ENCODE data around the gene REG3A. TPM values are rescaled to one million over a fixed set of nuclear protein-coding genes. Genes with fewer than 3 reads are reported as not detected.

The REG3A gene
- total and polyA plus RNA-seq, 10 of the 15 experiments (the other 5 are each of a cell fraction or from before 2014, with no cell fraction given), result 0.62 TPM; not detected in 9

- ChIA-PET RAD21 (ENCODE audit: unreplicated experiment) (no interaction called here), POLR2A (no interaction called here), SMC1A (ENCODE audit: uncharacterized antibody, unreplicated experiment) (interaction anchor here (0.7 kb wide), 1 partner anchor 228 kb away, joined by 4 read pairs; no protein-coding TSS in a partner anchor), CTCF (no interaction called here)
- ATAC-seq, result no peak
- FAIRE-seq, result no peak
- Histone ChIP-seq H2AFZ (ENCODE audit: control insufficient read depth, low read depth, low read length) (no peak overlapping the region), H3K79me2 (ENCODE audit: control insufficient read depth, insufficient read depth, low read length) (no peaks in the 10 kb centered on the region), H3K27me3 (replicated peaks in 1 of 2; ENCODE audit: control insufficient read depth in 2 of 2, insufficient read depth in 2 of 2, low read length in 1 of 2) (no peaks in the 10 kb centered on the region), H3K4me2 (ENCODE audit: control insufficient read depth, insufficient read depth) (no peak overlapping the region), H3K9ac (ENCODE audit: control insufficient read depth, insufficient read depth, low read length) (no peak overlapping the region), H3K27ac (ENCODE audit: control insufficient read depth, insufficient read depth) (no peak overlapping the region), H3K4me3 (no peak overlapping the region), H3K36me3 (ENCODE audit: control insufficient read depth in 2 of 2, insufficient read depth in 2 of 2, low read length in 1 of 2) (no peaks in the 10 kb centered on the region), H4K20me1 (ENCODE audit: control insufficient read depth, insufficient read depth) (no peaks in the 10 kb centered on the region), H3K4me1 (ENCODE audit: control insufficient read depth, insufficient read depth, low read length) (no peaks in the 10 kb centered on the region), H3K9me3 (replicated peaks; ENCODE audit: control insufficient read depth, insufficient read depth, low read length) (no peaks in the 10 kb centered on the region)
- 3% methylated on average over 2 of the region's 2 CpGs for WGBS (ENCODE audit: insufficient coverage, insufficient replicate concordance, low lambda C conversion rate, missing lambda C conversion rate)
- no TSS peak for BruUV-seq (replicated peaks)
- intact Hi-C loops (cut with micrococcal nuclease; ENCODE audit: unreplicated experiment), result no loop called here
- in situ Hi-C loops (cut with MboI), result no loop called here
- DNase-seq (ENCODE audit: low read depth, low spot score), result no peak
- TF ChIP-seq E2F4 (IDR thresholded peaks at IDR 0.05; ENCODE audit: low read depth, low read length), result no peak
- TF ChIP-seq NR2C1 (IDR thresholded peaks at IDR 0.05), result no peak
- no peak for TF ChIP-seq FOXK2 (IDR thresholded peaks at IDR 0.05)
- no peak for TF ChIP-seq ZNF592 (IDR thresholded peaks at IDR 0.05)
- TF ChIP-seq PML (IDR thresholded peaks at IDR 0.05; ENCODE audit: low read length), result no peak
- no peak for TF ChIP-seq ZNF24 (IDR thresholded peaks at IDR 0.05)
- TF ChIP-seq NFYA (IDR thresholded peaks at IDR 0.05; ENCODE audit: borderline replicate concordance, low read depth, low read length), result no peak
- no peak for TF ChIP-seq ZNF687 (IDR thresholded peaks at IDR 0.05)
- no peak for TF ChIP-seq CEBPZ (IDR thresholded peaks at IDR 0.05; ENCODE audit: low read depth, low read length)
Observed at GRCh38 chr2:79116997-79117928, 42.3 kb downstream of the REG3A start.
